Measurements from ENCODE around the gene OXCT1.

The OXCT1 gene

DNA sequence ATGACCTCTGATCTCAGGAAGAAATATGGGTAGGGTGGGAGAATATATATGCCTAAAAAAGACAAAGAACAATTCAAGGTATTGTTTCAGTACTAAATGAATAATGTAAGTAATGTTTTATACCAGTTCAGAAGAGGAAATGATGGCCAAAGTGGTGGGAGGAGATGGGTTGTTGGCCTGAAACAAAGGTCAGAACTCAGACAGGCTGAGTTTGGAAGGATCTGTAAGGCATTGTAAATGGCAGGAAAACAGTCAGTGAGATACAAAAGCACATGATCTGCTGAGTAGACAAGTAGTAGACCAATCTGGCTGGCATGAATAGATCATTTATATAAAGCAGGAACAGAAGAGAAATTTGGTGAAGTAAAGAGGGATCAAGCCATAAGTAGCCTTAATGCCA, 184.0 kb downstream of the OXCT1 start:
- DNase-seq (ENCODE audit: extremely low read depth, low read depth) = no peak
- no peak overlapping the region for H3K4me3 ChIP-seq (replicated peaks; ENCODE audit: low read depth, low read length)
- TF ChIP-seq, protein P1, sequence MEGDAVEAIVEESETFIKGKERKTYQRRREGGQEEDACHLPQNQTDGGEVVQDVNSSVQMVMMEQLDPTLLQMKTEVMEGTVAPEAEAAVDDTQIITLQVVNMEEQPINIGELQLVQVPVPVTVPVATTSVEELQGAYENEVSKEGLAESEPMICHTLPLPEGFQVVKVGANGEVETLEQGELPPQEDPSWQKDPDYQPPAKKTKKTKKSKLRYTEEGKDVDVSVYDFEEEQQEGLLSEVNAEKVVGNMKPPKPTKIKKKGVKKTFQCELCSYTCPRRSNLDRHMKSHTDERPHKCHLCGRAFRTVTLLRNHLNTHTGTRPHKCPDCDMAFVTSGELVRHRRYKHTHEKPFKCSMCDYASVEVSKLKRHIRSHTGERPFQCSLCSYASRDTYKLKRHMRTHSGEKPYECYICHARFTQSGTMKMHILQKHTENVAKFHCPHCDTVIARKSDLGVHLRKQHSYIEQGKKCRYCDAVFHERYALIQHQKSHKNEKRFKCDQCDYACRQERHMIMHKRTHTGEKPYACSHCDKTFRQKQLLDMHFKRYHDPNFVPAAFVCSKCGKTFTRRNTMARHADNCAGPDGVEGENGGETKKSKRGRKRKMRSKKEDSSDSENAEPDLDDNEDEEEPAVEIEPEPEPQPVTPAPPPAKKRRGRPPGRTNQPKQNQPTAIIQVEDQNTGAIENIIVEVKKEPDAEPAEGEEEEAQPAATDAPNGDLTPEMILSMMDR (IDR thresholded peaks at IDR 0.05; ENCODE audit: low read depth, low read length, missing control alignments) = no peak

DNA sequence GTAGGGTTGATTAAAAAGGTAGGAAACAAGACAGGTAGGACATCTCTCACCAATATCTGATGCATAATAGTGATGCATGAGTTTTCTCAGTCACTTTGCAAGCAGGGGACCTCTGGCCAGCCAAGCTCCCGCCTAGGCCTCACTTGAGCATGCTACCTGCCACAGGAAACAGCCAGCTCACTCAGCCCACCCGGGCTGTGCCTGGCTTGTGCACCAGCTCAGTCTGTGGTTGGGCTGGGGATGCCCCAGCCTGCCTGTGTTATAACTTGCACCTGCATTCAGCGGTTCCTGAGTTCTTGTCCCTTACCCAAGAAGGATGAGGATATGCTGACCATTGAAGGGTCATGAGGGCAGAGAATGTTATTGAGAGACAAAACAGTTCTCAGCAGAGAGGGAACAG, 187.0 kb downstream of the OXCT1 start:
- TF ChIP-seq, protein P1 (IDR thresholded peaks at IDR 0.05; ENCODE audit: low read depth, low read length, missing control alignments) = no peak
- no peak for DNase-seq (ENCODE audit: extremely low read depth, low read depth)
- no peak overlapping the region for H3K4me3 ChIP-seq (replicated peaks; ENCODE audit: low read depth, low read length)

DNA sequence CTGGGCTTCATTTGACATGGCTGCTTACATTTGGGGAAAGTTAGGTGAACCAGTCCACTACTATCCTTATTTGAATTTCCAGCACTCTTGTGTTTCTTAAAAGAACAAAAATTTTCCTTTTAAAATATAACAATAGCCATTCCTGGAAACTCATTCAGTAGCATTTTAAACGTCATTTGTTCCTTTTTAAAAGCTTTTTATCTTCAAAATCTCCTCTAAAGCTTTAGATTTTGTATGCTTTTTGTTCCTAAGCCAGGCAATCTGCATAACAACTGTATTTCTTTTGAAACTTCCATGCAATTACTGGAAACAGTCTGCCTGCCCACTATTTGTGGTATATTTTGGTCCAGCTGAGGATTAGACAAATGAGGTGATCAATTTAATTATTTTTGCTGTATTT, 187.6 kb downstream of the OXCT1 start:
- TF ChIP-seq, protein P1 (IDR thresholded peaks at IDR 0.05; ENCODE audit: low read depth, low read length, missing control alignments) = no peak
- no peak for DNase-seq (ENCODE audit: extremely low read depth, low read depth)
- no peak overlapping the region for H3K4me3 ChIP-seq (replicated peaks; ENCODE audit: low read depth, low read length)

GRCh38 chr5:41681840-41682239, 188.4 kb downstream of the OXCT1 start:
- no peak overlapping the region for H3K4me3 ChIP-seq (replicated peaks; ENCODE audit: low read depth, low read length)
- DNase-seq (ENCODE audit: extremely low read depth, low read depth) = no peak
- TF ChIP-seq, protein P1 (IDR thresholded peaks at IDR 0.05; ENCODE audit: low read depth, low read length, missing control alignments) = no peak

Measured in HFF-Myc (cell line).